Stimulated activated CD8-positive, alpha-beta memory T cell treated with anti-CD3 and anti-CD28 coated beads, Interleukin-4, amount 100 ng/mL, for 1 hour (primary cell): ENCODE data around the gene TOMM22.

Source experiments
- DNase-seq, 2 donors: peaks; one replicate each; pipeline ENCODE4 v3.0.0-alpha.2; 2020; ENCODE audit warnings: low read depth in 2 of 2, low spot score in 1 of 2

TOMM22 gene

GRCh38 chr22:38715176-38715764 lies 33.5 kb downstream of the TOMM22 start:
- no peak for DNase-seq

GRCh38 chr22:38715852-38716251 lies 34.1 kb downstream of the TOMM22 start:
- DNase-seq, result no peak

GRCh38 chr22:38716271-38716670 lies 34.5 kb downstream of the TOMM22 start:
- DNase-seq, result no peak

- DNase-seq, result no peak
Observed at GRCh38 chr22:38716826-38717225, 35.1 kb downstream of the TOMM22 start.

- no peak for DNase-seq
Observed at GRCh38 chr22:38717244-38717643, 35.5 kb downstream of the TOMM22 start.

GRCh38 chr22:38718414-38718813 lies 36.7 kb downstream of the TOMM22 start:
- no peak for DNase-seq

- DNase-seq, result no peak
Observed at GRCh38 chr22:38719196-38719595, 37.4 kb downstream of the TOMM22 start.

- DNase-seq, result no peak
Observed at GRCh38 chr22:38720350-38720749, 38.6 kb downstream of the TOMM22 start.

GRCh38 chr22:38721551-38721950 lies 39.8 kb downstream of the TOMM22 start:
- DNase-seq, result no peak

GRCh38 chr22:38724176-38724575 lies 42.4 kb downstream of the TOMM22 start:
- no peak for DNase-seq

- no peak for DNase-seq
Observed at GRCh38 chr22:38724926-38725571, 43.3 kb downstream of the TOMM22 start.

- no peak for DNase-seq
Observed at GRCh38 chr22:38725900-38726655, 44.3 kb downstream of the TOMM22 start.

GRCh38 chr22:38727123-38727522 lies 45.4 kb downstream of the TOMM22 start:
- DNase-seq, result no peak

GRCh38 chr22:38727530-38728451 lies 46.0 kb downstream of the TOMM22 start:
- DNase-seq, result no peak

GRCh38 chr22:38728871-38729796 lies 47.4 kb downstream of the TOMM22 start:
- no peak for DNase-seq

GRCh38 chr22:38729946-38730345 lies 48.2 kb downstream of the TOMM22 start:
- no peak for DNase-seq

- DNase-seq, result no peak
Observed at GRCh38 chr22:38730411-38730871, 48.7 kb downstream of the TOMM22 start.

GRCh38 chr22:38731703-38732161 lies 50.0 kb downstream of the TOMM22 start:
- DNase-seq, result no peak

GRCh38 chr22:38732251-38732815 lies 50.6 kb downstream of the TOMM22 start:
- no peak for DNase-seq

- DNase-seq, result no peak
Observed at GRCh38 chr22:38733329-38733723, 51.6 kb downstream of the TOMM22 start.
